G401.6 (cell line): ENCODE measurements around the gene ZSCAN22.
"Not testable (repeated sequence)": the region's sequence is repeated elsewhere in the genome, so short reads cannot be mapped to it uniquely, and the experiment has no call there.

Experiments
- FAIRE-seq: peaks from 2 replicates; lab custom pipeline; 2012; peaks lifted over from hg19 to GRCh38; lab: Jason Lieb, UNC

The ZSCAN22 gene

DNA sequence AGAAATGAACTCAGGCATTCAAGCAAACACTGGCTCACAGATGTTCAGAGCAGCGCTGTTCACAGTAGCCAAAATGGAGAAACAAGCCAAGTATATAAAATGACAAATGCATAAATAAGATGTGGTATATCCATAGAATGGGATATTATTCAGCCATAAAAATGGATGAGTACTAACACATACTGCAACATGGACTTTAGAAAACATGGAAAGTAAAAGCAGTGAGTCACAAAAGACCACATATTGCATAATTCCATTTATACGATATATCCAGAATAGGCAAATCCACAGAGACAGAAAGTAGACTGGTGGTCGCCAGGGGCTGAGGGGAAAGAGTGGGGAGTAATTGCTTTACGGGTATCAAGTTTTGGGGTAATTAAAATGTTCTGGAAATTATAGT is 47.4 kb downstream of the ZSCAN22 start:
- FAIRE-seq, result no peak

DNA sequence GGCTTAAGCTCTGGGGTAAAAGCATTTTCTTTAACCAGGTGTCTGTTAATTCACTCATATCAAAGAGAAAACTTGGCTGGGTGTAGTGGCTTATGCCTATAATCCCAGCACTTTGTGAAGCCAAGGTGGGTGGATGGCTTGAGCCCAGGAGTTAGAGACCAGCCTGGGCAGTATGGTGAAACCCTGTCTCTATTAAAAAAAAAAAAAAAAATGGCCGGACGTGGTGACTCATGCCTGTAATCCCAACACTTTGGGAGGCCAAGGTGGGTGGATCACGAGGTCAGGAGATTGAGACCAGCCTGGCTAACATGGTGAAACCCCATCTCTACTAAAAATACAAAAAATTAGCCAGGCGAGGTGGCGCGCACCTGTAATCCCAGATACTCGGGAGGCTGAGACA is 49.9 kb downstream of the ZSCAN22 start:
- FAIRE-seq, result not testable (repeated sequence)

DNA sequence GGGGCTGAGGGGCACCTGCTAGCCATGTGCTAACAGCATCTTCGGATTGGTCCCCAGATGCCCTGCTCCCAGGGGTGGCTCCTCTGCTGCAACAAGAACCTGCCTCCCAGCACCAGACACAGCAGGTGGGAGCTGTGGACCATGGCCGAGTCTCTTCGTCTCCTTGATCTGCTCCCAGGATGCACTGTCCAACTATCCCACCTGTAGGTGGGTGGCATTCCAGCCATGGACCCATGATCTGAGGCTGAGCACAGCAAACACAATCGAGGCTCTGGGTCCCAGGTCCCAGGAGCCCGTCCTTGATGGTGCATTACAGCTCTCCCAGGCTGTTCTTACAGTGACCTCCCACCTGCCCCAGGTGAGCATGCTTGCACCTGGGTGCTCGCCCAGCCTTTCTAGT is 52.5 kb downstream of the ZSCAN22 start:
- no peak for FAIRE-seq

- no peak for FAIRE-seq
Observed at GRCh38 chr19:58380037-58380661, 53.4 kb downstream of the ZSCAN22 start.

DNA sequence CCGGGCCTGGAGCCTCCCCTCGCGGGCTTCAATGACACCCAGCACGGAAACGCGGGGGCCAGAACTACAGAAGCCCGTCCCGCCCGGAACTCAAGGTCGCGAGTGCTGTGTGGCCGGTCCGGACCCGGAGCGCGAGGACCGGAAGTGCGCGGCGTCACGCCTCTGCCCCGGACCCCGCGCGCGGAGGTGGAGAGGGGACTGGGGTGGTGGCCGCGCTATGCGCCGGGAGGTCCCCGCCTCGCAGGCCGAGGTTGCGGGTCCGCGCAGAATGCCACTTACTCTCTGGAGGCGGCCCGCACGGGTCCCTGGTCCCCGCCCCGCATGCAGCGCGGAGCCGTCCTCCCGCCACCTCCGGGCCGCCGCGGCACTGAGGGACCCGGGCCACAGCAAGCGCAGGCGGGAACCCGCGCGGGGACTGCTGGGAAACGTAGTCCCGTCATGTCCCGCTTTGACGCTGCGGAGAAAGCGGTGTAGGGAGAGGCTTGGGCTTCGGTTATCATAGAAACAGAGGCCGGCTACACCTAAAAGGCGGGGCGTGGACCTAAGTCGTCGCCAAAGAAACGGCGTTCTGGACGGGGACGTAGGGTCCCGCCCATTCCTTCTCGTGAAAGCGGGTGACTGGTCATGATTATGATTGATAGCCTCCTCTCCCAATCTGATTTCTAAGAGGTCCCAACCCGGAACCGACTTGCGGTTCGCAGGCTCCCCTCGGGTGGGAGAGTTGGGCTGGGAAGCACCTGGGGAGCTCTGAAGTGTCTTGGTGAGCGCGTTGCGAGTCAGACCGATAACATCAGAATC is 54.1 kb downstream of the ZSCAN22 start, which contains the start of gene ZNF837:
TSS of gene ZNF837 (minus strand) at position 369 of the 798 bp plus-strand sequence. CDS start 11,698 bp downstream, outside the sequence.
- FAIRE-seq, result peak; percentile 99

- FAIRE-seq, result no peak
Observed at GRCh38 chr19:58381460-58382212, 54.8 kb downstream of the ZSCAN22 start.

- FAIRE-seq, result no peak
Observed at GRCh38 chr19:58382997-58383603, 56.3 kb downstream of the ZSCAN22 start.

DNA sequence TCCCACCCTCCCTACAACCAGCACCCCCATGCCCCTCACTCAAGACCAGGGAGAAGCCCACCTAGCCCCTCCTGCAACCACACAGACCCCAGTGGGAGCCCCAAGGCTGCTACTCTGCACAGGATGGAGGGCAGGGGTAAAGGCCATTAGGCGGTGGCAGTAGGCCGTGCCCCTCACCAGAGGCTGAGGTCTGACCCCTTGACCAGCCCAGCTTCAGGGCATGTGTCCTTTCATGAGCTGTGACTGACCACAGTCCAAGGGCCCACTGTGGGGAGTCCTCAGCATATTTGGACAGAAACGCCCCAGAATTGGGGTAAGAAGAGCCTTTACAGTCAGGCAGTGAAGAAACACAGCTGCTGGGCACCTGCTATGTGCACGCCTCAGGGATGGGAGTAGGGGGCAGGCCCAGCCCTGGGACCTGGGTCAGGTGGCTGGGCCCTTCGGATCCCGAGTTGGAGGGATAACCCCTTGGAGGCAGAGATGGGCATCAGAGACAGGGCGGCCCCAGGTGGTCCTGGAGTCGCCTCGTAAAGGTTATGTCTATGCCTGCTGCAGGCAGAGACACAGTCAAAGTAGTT is 58.6 kb downstream of the ZSCAN22 start:
- FAIRE-seq, result no peak

- FAIRE-seq, result no peak
Observed at GRCh38 chr19:58385891-58386575, 59.2 kb downstream of the ZSCAN22 start.

DNA sequence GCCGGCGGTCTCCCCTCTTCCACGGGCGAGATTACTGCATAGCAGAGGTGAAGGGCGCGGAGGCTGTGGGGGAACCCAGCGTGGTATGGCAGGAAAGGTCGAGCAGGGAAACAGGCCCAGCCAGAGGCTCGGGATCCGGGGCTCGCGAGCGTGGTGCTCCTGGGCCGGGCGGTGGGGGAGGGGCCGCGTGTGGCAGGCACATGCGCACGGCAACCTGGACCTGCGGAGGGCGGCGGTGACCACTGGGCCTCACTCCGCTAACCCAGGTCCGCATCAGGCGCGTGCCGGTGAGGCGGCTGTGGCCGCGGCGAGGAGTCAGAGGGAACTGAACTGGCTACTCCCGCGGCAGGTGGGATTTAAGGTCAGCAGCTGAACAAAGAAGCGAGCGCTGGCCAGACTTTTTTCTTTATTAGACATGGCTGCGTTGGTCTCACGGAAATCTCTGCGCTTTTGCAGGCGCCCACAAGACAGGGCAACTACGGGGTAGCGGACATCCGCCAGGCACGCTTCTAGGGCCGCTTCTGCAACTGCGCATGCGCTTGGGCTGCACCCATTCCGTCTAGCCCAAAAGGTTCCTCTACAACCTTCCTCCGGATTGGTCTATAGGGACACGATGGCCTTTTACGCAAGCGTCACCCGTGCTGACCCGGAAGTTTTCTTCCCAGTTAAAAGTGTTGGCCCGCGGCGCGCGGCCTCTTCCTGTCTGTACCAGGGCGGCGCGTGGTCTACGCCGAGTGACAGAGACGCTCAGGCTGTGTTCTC is 60.0 kb downstream of the ZSCAN22 start, which contains the start of gene RPS5:
TSS of gene RPS5 (plus strand) at position 694 of the 762 bp plus-strand sequence. CDS start 869 bp downstream, outside the sequence.
- FAIRE-seq, result peak; percentile 96

DNA sequence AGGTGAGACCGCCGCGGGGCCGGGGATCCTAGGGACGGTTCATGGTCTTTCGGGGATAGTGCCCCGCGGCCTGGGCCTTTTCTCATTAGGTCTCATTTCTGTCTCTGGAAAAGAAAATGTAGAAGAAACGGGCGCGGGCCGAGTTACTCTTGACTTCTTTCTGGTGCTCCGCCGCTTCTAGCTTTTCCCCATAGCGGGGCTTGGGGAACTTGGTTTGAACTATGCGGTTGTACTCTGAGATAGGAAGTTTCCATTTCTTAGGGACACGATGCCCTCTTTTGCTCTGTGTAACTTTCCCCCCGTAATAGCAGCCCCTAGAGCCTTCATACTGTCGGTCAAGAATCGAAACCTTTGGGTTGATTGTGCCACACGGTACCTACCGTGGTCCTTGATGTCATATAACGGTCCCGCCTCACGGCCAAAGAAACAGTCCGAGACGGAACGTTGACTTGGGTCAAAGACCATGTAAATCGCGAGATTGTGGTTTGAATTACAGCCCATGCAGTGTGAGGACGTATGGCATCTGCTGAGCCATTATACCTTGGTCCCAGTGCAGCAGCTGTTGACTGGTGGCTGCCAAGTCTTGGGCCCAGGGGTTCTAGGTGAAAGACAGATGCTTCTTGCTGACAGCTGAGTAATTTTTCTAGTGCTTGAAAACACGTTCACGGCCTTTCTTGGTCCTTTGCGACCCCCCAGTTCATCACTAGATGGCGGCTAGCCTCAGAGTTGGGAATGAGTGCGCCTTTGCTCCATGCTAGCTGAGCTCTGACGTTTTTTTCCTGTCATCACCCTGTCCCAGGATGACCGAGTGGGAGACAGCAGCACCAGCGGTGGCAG is 60.8 kb downstream of the ZSCAN22 start:
- no peak for FAIRE-seq

- no peak for FAIRE-seq
Observed at GRCh38 chr19:58388175-58388526, 61.4 kb downstream of the ZSCAN22 start.
